ENCODE measurements around the gene PDCD10.
A peak's percentile ranks its signal among the peaks of the same experiment; 100 is the strongest.

Gene PDCD10

GRCh38 chr3:167700926-167701325, 33.8 kb downstream of the PDCD10 start:
- no peak for DNase-seq (ENCODE audit: low read depth)
- H3K4me3 ChIP-seq (ENCODE audit: control insufficient read depth, low read depth, low read length): no peak overlapping the region
- TF ChIP-seq CTCF (IDR thresholded peaks at IDR 0.05; ENCODE audit: control insufficient read depth, insufficient read depth, low read depth, low read length, missing control alignments): no peak

- no peak overlapping the region for H3K4me3 ChIP-seq (ENCODE audit: control insufficient read depth, low read depth, low read length)
- no peak for TF ChIP-seq CTCF (IDR thresholded peaks at IDR 0.05; ENCODE audit: control insufficient read depth, insufficient read depth, low read depth, low read length, missing control alignments)
- DNase-seq (ENCODE audit: low read depth): no peak
Observed at GRCh38 chr3:167700046-167700445, 34.6 kb downstream of the PDCD10 start.

- H3K4me3 ChIP-seq (ENCODE audit: control insufficient read depth, low read depth, low read length): no peak overlapping the region
- no peak for DNase-seq (ENCODE audit: low read depth)
- no peak for TF ChIP-seq CTCF (IDR thresholded peaks at IDR 0.05; ENCODE audit: control insufficient read depth, insufficient read depth, low read depth, low read length, missing control alignments)
Observed at GRCh38 chr3:167694121-167694520, 40.6 kb downstream of the PDCD10 start.

GRCh38 chr3:167691366-167691765, 43.3 kb downstream of the PDCD10 start:
- no peak for TF ChIP-seq CTCF (IDR thresholded peaks at IDR 0.05; ENCODE audit: control insufficient read depth, insufficient read depth, low read depth, low read length, missing control alignments)
- DNase-seq (ENCODE audit: low read depth): no peak
- H3K4me3 ChIP-seq (ENCODE audit: control insufficient read depth, low read depth, low read length): no peak overlapping the region

GRCh38 chr3:167684388-167684993, 50.2 kb downstream of the PDCD10 start:
- no peak overlapping the region for H3K4me3 ChIP-seq (ENCODE audit: control insufficient read depth, low read depth, low read length)
- peak; percentile 14 for DNase-seq (ENCODE audit: low read depth)
- TF ChIP-seq CTCF (IDR thresholded peaks at IDR 0.05; ENCODE audit: control insufficient read depth, insufficient read depth, low read depth, low read length, missing control alignments): peak; percentile 51

GRCh38 chr3:167679526-167679925, 55.2 kb downstream of the PDCD10 start:
- no peak for DNase-seq (ENCODE audit: low read depth)
- TF ChIP-seq CTCF (IDR thresholded peaks at IDR 0.05; ENCODE audit: control insufficient read depth, insufficient read depth, low read depth, low read length, missing control alignments): no peak
- no peak overlapping the region for H3K4me3 ChIP-seq (ENCODE audit: control insufficient read depth, low read depth, low read length)

GRCh38 chr3:167675848-167676247, 58.8 kb downstream of the PDCD10 start:
- TF ChIP-seq CTCF (IDR thresholded peaks at IDR 0.05; ENCODE audit: control insufficient read depth, insufficient read depth, low read depth, low read length, missing control alignments): no peak
- no peak for DNase-seq (ENCODE audit: low read depth)

More at GRCh38 chr3:167675848-167676247, 58.8 kb downstream of the PDCD10 start:
- no peak overlapping the region for H3K4me3 ChIP-seq (ENCODE audit: control insufficient read depth, low read depth, low read length)

All from AG09309 (cell line).